H9 (cell line): Measurements from ENCODE around the gene GLRA1. TPM values are rescaled to one million over a fixed set of nuclear protein-coding genes. Genes with fewer than 3 reads are reported as not detected.

ENCODE experiments used
- DNase-seq: peaks from one replicate; pipeline ENCODE4 v3.0.0-alpha.2; 2017
- H2AFZ ChIP-seq: one replicate; pipeline ENCODE4 v1.6.1; 2013; ENCODE audit warnings: mild to moderate bottlenecking, low read length, control low read depth, moderate library complexity
- H2AK5ac ChIP-seq: 2 replicates; pipeline ENCODE4 v1.6.1; 2013; ENCODE audit warnings: low read length, control low read depth, mixed read lengths; ENCODE audit not compliant: insufficient read length
- H2BK120ac ChIP-seq: one replicate; pipeline ENCODE4 v1.6.1; 2013; ENCODE audit warnings: low read depth, mild to moderate bottlenecking, low read length, control low read depth, inconsistent platforms; ENCODE audit not compliant: poor library complexity, severe bottlenecking
- H2BK12ac ChIP-seq: 2 replicates; pipeline ENCODE4 v1.6.1; 2013; ENCODE audit warnings: low read length, control low read depth, mixed read lengths, low read depth; ENCODE audit not compliant: insufficient read length
- H2BK15ac ChIP-seq: 2 replicates; pipeline ENCODE4 v1.6.1; 2013; ENCODE audit warnings: low read depth, low read length, control low read depth
- H2BK20ac ChIP-seq: one replicate; pipeline ENCODE4 v1.6.1; 2013; ENCODE audit warnings: low read depth, mild to moderate bottlenecking, low read length, control low read depth, inconsistent platforms; ENCODE audit not compliant: poor library complexity, severe bottlenecking
- H2BK5ac ChIP-seq: 2 replicates; pipeline ENCODE4 v1.6.1; 2013; ENCODE audit warnings: low read length, control low read depth, mixed read lengths; ENCODE audit not compliant: insufficient read length
- H3K14ac ChIP-seq: 2 replicates; pipeline ENCODE4 v1.6.1; 2013; ENCODE audit warnings: low read length, control low read depth; ENCODE audit not compliant: insufficient read depth
- H3K18ac ChIP-seq: 2 replicates; pipeline ENCODE4 v1.6.1; 2013; ENCODE audit warnings: low read depth, mild to moderate bottlenecking, mixed read lengths, low read length, control low read depth; ENCODE audit not compliant: insufficient read length
- H3K23ac ChIP-seq: 2 replicates; pipeline ENCODE4 v1.6.1; 2013; ENCODE audit warnings: low read length, control low read depth, mixed read lengths, low read depth; ENCODE audit not compliant: insufficient read length
- H3K23me2 ChIP-seq: 2 replicates; pipeline ENCODE4 v1.6.1; 2013; ENCODE audit warnings: low read depth, mild to moderate bottlenecking, mixed read lengths, low read length, control low read depth; ENCODE audit not compliant: insufficient read length, poor library complexity, severe bottlenecking
- H3K27ac ChIP-seq: 2 replicates; pipeline ENCODE4 v1.5.1; 2013; ENCODE audit warnings: low read length, control low read depth, mixed read lengths, low read depth; ENCODE audit not compliant: insufficient read length
- H3K27me3 ChIP-seq: 2 replicates; pipeline ENCODE4 v1.6.1; 2013; ENCODE audit warnings: low read length, control low read depth, inconsistent platforms; ENCODE audit not compliant: insufficient read depth
- H3K4ac ChIP-seq: 2 replicates; pipeline ENCODE4 v1.6.1; 2013; ENCODE audit warnings: low read depth, mild to moderate bottlenecking, control low read depth, inconsistent platforms, low read length, moderate library complexity
- H3K4me1 ChIP-seq: 2 replicates; pipeline ENCODE4 v1.6.1; 2013; ENCODE audit warnings: low read length, control low read depth, inconsistent platforms; ENCODE audit not compliant: insufficient read depth
- H3K4me2 ChIP-seq: 2 replicates; pipeline ENCODE4 v1.6.1; 2013; ENCODE audit warnings: low read length, control low read depth, mixed read lengths; ENCODE audit not compliant: insufficient read length, insufficient read depth
- H3K56ac ChIP-seq: 2 replicates; pipeline ENCODE4 v1.6.1; 2013; ENCODE audit warnings: low read depth, mild to moderate bottlenecking, mixed read lengths, low read length, control low read depth; ENCODE audit not compliant: insufficient read length
- H3K79me1 ChIP-seq: 2 replicates; pipeline ENCODE4 v1.6.1; 2013; ENCODE audit warnings: low read depth, mild to moderate bottlenecking, moderate library complexity, low read length, control low read depth, inconsistent platforms; ENCODE audit not compliant: insufficient read depth, poor library complexity, severe bottlenecking
- H3K79me2 ChIP-seq: 2 replicates; pipeline ENCODE4 v1.6.1; 2013; ENCODE audit warnings: low read length, control low read depth, inconsistent platforms; ENCODE audit not compliant: insufficient read depth
- H3K9ac ChIP-seq: 2 replicates; pipeline ENCODE4 v1.6.1; 2013; ENCODE audit warnings: low read length, control low read depth, mixed read lengths; ENCODE audit not compliant: insufficient read length; ENCODE audit errors: extremely low read depth
- H3K9me3 ChIP-seq: one replicate; pipeline ENCODE4 v1.6.1; 2013; ENCODE audit warnings: low read depth, low read length, inconsistent platforms; ENCODE audit not compliant: control insufficient read depth
- H3T11ph ChIP-seq: one replicate; pipeline ENCODE4 v1.6.1; 2013; ENCODE audit warnings: mild to moderate bottlenecking, low read length, control low read depth, inconsistent platforms
- H4K20me1 ChIP-seq: one replicate; pipeline ENCODE4 v1.6.1; 2013; ENCODE audit not compliant: control insufficient read depth, insufficient read length, insufficient read depth
- H4K5ac ChIP-seq: 2 replicates; pipeline ENCODE4 v1.6.1; 2013; ENCODE audit warnings: low read depth, mild to moderate bottlenecking, mixed read lengths, low read length, control low read depth; ENCODE audit not compliant: insufficient read length
- H4K8ac ChIP-seq: replicated peaks from 2 replicates; pipeline ENCODE4 v1.6.1; 2013; ENCODE audit warnings: low read length, control low read depth, mixed read lengths, low read depth; ENCODE audit not compliant: insufficient read length
- H4K91ac ChIP-seq: 2 replicates; pipeline ENCODE4 v1.6.1; 2013; ENCODE audit warnings: low read depth, mild to moderate bottlenecking, moderate library complexity, mixed read lengths, low read length, control low read depth; ENCODE audit not compliant: insufficient read length
- H3K27ac Mint-ChIP-seq, 3 experiments: 2 replicates in 2 of 3; 3 replicates in 1 of 3; pipeline ENCODE4 v1.8.0; 2020 to 2021; ENCODE audit warnings: mixed read lengths in 3 of 3, mild to moderate bottlenecking in 1 of 3, moderate library complexity in 1 of 3
- H3K27me3 Mint-ChIP-seq: 2 replicates; pipeline ENCODE4 v1.8.0; 2021; ENCODE audit warnings: low read depth, mild to moderate bottlenecking, moderate library complexity, mixed read lengths
- H3K36me3 Mint-ChIP-seq, 3 experiments: 2 replicates in 2 of 3; 3 replicates in 1 of 3; pipeline ENCODE4 v1.8.0; 2020 to 2021; ENCODE audit warnings: low read depth in 3 of 3, mixed read lengths in 3 of 3; ENCODE audit not compliant: insufficient read depth in 1 of 3
- H3K4me1 Mint-ChIP-seq, 2 experiments: 2 replicates each; pipeline ENCODE4 v1.8.0; 2020; ENCODE audit warnings: mixed read lengths in 2 of 2
- H3K4me3 Mint-ChIP-seq, 2 experiments: 2 replicates in 1 of 2; 3 replicates in 1 of 2; pipeline ENCODE4 v1.8.0; 2020 to 2021; ENCODE audit warnings: mild to moderate bottlenecking in 2 of 2, mixed read lengths in 2 of 2, moderate library complexity in 1 of 2
- H3K9me3 Mint-ChIP-seq, 2 experiments: 2 replicates in 1 of 2; 3 replicates in 1 of 2; pipeline ENCODE4 v1.8.0; 2020; ENCODE audit warnings: mild to moderate bottlenecking in 2 of 2, mixed read lengths in 2 of 2, moderate library complexity in 1 of 2
- CTCF ChIP-seq: fragments of 200-600 bp; sonication (generic); conservative IDR thresholded peaks from 3 replicates; pipeline ENCODE4 v1.8.0; 2021; ENCODE audit warnings: antibody characterized with exemption, mild to moderate bottlenecking
- WGBS: extraction: QIAGEN DNeasy Blood & Tissue Kit; methylation state at CpG from one replicate; pipeline ENCODE4 v1.1.7; 2013; ENCODE audit warnings: missing lambda C conversion rate, low lambda C conversion rate, mixed read lengths; ENCODE audit not compliant: insufficient read length; ENCODE audit errors: extremely low coverage; 5-methylcytosine and 5-hydroxymethylcytosine counted together
- total RNA-seq: library from RNA; stranded (reverse); gene quantifications from 2 replicates; pipeline ENCODE4 v1.2.1, GENCODE V29; 2021

GLRA1 gene
- total RNA-seq, 1 experiment from 2014 or later, result not detected

- peaks cover 75% of the 10 kb centered on the region for H3K27me3 Mint-ChIP-seq
- Histone ChIP-seq H3K9me3 (no peaks in the 10 kb centered on the region), H3K79me2 (no peaks in the 10 kb centered on the region)
Measured at GRCh38 chr5:151897896-151898295, 26.8 kb downstream of the GLRA1 start.

More at GRCh38 chr5:151897896-151898295, 26.8 kb downstream of the GLRA1 start:
- H3K27me3 ChIP-seq, result peaks cover 36% of the 10 kb centered on the region
- no peak for DNase-seq
- no peak overlapping the region for H2BK12ac ChIP-seq
- H2BK20ac ChIP-seq, result no peak overlapping the region
- no peaks in the 10 kb centered on the region for H3K79me1 ChIP-seq
- H3K18ac ChIP-seq, result no peak overlapping the region
- H3K9ac ChIP-seq, result no peak overlapping the region
- no peak overlapping the region for H3K56ac ChIP-seq
- Mint-ChIP-seq H3K4me3 (no peak overlapping the region), H3K9me3 (no peaks in the 10 kb centered on the region; a peak in 1 of 5 replicates), H3K36me3 (no peaks in the 10 kb centered on the region), H3K27ac (no peak overlapping the region), H3K4me1 (peaks cover 14 to 17% of the 10 kb centered on the region in 2 experiments)
- peaks cover 1% of the 10 kb centered on the region; the same call in 1 of the 2 replicates for H3K4me1 ChIP-seq
- H3K23ac ChIP-seq, result no peak overlapping the region
- H4K91ac ChIP-seq, result no peak overlapping the region
- H4K8ac ChIP-seq, result no peak overlapping the region
- no peak overlapping the region for H3K4me2 ChIP-seq
- H3T11ph ChIP-seq, result no peak overlapping the region
- WGBS, result no CpG with 5 or more reads among the region's 1 CpG
- no peaks in the 10 kb centered on the region for H3K23me2 ChIP-seq
- no peak overlapping the region for H3K27ac ChIP-seq
- H2BK15ac ChIP-seq, result no peak overlapping the region
- H3K4ac ChIP-seq, result no peak overlapping the region
- TF ChIP-seq CTCF, result no peak
- H4K20me1 ChIP-seq, result no peaks in the 10 kb centered on the region
- no peak overlapping the region for H2AFZ ChIP-seq
- no peak overlapping the region for H4K5ac ChIP-seq
- H2BK5ac ChIP-seq, result no peak overlapping the region
- no peak overlapping the region for H3K14ac ChIP-seq
- H2AK5ac ChIP-seq, result no peak overlapping the region
- no peak overlapping the region for H2BK120ac ChIP-seq
